Measurements from ENCODE around the gene ITPKC.
"Not testable (repeated sequence)": the region's sequence is repeated elsewhere in the genome, so short reads cannot be mapped to it uniquely, and the experiment has no call there.

ITPKC gene

DNA sequence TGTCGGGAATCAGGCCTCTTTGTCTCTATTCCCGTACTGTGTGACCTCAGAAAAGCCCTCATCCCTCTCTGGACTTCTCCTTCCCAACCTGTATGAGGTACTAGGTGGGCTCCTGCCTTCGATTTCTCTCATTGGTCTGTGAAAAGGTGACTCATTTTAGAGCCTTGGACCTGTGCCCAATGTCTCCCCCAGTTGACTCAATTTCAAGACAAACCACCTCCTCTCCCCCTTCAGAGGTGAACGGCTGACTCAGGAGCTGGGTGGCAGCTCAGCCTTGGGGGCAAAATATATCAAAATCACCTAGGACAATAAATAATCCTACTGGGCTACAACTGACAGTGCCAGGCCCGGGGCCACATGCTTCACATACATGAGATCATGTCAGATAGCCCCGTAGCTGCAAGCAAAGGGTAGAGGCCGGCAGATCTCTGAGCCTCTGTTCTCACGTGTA lies 856 bp upstream of the ITPKC start:
- peak; percentile 50 to 74 for DNase-seq (ENCODE audit: low read depth in 2 of 2)

DNA sequence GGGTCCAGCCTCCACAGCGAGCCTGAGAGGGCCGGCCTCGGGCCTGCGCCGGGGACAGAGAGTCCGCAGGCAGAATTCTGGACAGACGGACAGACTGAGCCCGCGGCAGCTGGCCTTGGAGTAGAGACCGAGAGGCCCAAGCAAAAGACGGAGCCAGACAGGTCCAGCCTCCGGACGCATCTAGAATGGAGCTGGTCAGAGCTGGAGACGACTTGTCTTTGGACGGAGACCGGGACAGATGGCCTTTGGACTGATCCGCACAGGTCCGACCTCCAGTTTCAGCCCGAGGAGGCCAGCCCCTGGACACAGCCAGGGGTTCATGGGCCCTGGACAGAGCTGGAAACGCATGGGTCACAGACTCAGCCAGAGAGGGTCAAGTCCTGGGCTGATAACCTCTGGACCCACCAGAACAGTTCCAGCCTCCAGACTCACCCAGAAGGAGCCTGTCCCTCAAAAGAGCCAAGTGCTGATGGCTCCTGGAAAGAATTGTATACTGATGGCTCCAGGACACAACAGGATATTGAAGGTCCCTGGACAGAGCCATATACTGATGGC lies 490 bp downstream of the ITPKC start:
- DNase-seq (ENCODE audit: low read depth in 2 of 2): no peak

DNA sequence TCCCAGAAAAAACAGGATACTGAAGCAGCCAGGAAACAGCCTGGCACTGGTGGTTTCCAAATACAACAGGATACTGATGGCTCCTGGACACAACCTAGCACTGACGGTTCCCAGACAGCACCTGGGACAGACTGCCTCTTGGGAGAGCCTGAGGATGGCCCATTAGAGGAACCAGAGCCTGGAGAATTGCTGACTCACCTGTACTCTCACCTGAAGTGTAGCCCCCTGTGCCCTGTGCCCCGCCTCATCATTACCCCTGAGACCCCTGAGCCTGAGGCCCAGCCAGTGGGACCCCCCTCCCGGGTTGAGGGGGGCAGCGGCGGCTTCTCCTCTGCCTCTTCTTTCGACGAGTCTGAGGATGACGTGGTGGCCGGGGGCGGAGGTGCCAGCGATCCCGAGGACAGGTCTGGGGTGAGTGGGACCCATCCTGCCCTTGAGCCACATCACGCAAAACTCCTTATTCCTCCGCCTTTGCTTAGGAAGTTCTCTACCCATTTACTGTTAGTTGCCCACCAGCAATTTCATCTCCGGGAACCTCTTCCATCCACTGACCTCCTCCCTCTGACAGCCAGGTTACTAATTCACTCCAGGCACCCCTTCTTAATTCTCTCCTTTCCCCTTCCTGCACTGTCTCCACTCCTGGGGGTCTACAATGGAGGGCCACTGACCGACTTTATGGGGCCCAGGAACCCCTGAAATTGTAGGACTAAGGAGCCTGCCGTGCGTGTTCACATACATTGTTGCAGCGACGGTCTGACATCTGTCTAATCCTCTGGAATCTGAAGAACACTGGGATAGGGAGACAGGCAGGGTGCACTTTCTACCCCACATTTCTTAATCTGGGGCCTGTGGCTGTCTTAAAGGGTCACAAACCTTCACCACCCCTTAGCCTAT lies 1.2 kb downstream of the ITPKC start:
- DNase-seq (ENCODE audit: low read depth in 2 of 2): no peak

DNA sequence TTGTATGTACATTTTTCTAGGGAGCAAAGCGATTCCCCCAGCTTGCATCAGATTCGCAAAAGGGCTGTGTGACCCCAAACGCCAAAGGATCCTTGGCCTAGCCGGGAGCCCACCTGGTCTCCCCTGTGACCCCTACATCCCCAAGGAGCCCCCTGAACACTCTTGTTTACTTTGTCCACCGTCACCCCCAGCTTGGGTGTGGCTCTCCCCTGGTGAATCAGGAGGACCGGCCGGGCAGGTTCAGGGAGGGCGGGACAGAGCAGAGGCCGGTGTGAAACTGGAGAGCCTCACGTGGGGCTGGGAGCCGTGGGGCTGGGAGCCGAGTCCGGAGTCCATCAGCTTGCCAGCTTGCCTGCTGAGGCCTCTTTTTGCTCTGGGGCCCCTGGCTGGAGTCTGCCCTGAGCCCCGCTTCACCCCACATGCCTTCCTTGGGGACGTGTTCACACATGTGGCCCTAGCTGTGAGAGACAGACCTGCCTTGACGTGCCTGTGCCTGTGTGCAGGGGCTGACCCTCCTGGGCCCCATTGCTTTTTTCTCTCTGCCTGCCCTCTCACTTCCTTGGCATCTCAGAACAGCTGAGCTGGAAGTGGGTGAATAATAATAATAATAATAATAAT lies 2.0 kb downstream of the ITPKC start:
- no peak for DNase-seq (ENCODE audit: low read depth in 2 of 2)

DNA sequence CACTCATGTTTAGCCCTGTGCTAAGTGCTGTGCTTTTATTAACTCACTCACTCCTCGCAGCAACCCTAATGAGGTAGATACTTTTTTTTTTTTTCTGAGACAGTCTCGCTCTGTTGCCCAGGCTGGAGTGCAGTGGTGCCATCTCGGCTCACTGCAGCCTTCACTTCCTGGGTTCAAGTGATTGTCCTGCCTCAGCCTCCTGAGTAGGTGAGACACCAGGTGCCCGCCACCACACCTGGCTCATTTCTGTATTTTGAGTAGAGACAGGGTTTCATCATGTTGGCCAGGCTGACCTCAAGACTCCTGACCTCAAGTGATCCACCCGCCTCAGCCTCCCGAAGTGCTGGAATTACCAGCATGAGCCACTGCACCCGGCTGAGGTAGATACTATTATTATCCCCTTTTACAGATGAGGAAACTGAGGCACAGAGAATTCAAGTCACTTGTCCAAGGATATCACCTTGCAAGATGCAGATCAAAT lies 2.5 kb downstream of the ITPKC start:
- no peak for DNase-seq (ENCODE audit: low read depth in 2 of 2)

DNA sequence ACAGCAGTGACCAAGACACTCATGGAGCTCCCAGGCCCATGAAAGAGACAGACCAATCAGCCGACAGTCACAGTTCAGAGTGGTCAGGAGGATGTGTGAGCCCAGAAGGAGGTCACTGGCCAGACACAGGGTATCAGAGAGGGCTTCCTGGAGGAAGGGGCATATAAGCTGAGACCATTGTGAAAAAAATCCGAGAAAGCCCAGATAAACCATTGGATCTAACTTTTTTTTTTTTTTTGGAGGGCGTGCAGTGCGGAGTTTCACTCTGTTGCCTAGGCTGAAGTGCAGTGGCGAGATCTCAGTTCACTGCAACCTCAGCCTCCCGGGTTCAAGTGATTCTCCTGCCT lies 4.2 kb downstream of the ITPKC start:
- DNase-seq (ENCODE audit: low read depth in 2 of 2): no peak

DNA sequence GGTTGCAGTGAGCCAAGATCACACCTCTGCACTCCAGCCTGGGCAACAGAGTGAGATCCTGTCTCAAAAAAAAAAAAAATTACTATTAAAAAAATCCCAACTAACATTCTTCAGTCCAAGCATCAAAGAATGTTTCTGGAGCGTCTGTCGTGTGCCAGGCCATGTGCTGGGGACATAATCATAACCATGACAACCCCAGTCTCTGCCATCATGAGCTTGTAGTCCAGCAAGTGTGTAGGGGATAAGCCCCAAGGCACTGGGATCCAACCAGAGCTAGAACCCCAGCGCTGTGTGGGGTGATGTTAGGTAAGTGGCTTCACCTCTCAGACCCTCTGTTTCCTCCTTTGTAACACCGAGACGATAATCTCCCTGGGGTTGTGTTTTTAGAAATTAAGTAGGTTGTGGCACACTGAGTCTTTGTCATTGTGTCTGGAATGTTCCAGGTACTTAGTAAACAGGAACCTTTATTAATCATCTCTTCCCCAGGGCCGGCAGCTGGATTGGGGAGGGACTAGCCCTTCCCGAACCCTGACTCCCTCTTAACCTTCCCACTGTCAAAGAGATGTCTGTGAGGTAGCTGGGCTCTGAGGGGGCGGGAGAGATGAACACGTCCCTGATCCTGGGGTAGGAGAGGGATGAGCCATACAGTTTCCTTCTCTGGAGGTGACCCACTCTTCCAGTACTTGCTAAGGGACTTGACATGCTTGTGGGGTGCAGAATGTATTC lies 5.2 kb downstream of the ITPKC start:
- no peak for DNase-seq (ENCODE audit: low read depth in 2 of 2)

DNA sequence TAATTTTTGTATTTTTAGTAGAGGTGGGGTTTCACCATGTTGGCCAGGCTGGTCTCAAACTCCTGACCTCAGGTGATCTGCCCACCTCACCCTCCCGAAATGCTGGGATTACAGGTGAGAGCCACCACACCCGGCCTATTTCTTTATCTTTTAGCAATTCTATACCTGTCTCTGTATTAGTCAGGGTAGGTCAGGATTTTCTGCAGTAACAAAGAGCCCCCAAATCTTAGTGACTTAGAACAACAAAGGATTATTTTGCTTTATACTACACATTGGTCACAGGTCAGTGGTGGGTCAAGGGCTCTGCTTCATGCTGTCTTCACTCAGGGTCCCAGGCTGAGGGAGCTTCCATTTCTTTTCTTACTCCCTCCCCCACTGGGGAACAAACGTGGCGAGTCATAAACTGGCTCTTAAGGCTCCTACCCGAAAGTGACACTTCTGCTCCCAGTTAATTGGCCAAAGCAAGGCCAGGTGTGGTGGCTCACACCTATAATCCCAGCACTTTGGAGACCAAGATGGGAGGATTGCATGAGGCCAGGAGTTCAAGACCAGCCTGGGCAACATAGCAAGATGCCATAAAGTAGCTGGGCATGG lies 6.8 kb downstream of the ITPKC start:
- DNase-seq (ENCODE audit: low read depth in 2 of 2): no peak

DNA sequence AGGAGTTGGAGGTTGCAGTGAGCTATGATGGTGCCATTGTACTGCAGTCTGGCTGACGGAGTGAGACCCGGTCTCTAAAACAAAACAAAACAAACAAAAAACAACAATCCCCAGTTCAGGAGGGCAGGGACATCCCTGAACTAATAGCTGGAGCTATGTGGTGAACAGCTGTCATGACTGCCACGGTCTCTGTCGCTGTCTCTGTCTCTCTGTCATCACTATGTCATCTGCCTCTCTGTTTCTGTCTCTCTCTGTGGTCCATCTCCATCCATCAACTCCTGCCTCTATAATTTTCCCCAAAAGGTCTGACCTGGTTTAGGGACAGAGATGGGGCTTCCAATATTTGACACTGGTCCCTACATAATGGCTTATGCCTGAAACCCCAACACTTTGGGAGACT lies 7.4 kb downstream of the ITPKC start:
- DNase-seq (ENCODE audit: low read depth in 2 of 2): no peak

DNA sequence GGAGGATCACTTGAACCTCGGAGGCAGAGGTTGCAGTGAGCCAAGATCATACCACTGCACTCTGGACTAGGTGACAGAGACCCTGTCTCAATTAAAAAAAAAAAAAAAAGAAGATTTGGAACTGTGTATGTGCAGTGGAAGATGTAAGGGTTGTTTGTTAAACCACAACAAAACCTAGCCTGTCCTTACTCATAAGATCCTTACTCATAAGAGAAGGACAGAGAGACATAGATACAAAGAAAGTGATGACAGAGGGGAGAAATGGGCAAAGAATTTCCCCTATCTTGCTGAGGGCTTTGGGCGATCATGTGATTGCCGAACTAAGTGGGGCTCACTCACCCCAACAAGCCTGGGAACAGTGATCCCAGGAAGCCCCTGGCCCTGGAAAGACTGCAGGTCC lies 7.9 kb downstream of the ITPKC start:
- no peak for DNase-seq (ENCODE audit: low read depth in 2 of 2)

DNA sequence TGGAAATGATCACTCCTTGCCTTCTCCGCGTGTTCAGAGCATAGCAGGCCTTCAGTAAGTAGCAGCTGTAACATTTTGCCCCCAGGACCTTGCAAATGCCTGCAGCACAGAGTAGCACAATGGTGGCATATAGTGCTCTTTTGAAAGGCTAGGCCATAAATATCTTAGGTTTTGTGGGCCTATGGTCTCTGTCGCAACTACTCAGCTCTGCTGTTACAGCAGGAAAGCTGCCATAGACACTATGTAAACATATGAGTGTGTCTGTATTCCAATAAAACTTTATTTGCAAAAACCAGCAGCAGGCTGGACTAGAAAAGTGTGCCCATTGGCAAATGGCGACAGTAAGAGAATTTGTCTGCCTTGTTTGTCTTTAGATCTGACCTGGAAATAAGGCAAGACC lies 9.4 kb downstream of the ITPKC start:
- no peak for DNase-seq (ENCODE audit: low read depth in 2 of 2)

DNA sequence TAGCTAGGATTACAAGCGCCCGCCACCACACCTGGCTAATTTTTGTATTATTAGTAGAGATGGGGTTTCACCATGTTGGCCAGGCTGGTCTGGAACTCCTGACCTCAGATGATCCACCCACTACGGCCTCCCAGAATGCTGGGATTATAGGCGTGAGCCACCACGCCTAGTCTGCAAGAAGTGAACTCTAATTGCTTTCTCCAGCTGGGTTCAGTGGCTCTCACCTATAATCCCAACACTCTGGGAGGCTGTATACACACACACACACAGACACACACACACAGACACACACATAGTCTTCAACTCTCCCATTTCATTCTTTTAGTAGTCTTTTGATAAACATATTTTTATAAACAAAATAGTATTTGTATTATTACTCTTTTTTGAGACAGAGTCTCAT lies 13.2 kb downstream of the ITPKC start:
- not testable (repeated sequence) for DNase-seq (ENCODE audit: low read depth in 2 of 2)

DNA sequence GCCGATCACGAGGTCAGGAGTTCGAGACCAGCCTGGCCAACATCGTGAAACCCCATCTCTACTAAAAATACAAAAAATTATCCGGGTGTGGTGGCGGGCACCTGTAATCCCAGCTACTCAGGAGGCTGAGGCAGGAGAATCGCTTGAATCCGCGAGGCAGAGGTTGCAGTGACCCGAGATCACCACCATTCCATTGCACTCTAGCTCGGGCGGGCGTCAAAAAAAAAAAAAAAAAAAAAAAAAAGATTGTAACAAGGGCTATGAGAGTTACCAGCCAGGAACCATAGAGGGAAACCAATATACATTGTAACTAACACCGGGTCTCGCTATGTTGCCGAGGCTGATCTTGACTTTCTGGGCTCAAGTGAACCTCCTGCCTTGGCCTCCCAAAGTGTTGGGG lies 15.4 kb downstream of the ITPKC start:
- DNase-seq (ENCODE audit: low read depth in 2 of 2): not testable (repeated sequence)

DNA sequence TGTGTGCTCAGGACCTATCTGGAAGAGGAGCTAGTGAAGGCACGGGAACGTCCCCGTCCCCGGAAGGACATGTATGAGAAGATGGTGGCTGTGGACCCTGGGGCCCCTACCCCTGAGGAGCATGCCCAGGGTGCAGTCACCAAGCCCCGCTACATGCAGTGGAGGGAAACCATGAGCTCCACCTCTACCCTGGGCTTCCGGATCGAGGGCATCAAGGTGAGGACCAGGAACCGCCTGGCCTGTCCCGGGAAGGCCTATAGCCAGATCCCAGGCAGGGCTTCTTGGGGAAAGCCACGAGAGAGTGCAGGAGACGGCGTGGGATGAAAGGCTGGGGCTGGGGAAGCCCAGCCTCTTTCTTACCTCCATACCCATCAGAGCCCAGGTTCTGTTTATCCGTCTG lies 16.2 kb downstream of the ITPKC start:
- DNase-seq (ENCODE audit: low read depth in 2 of 2): no peak

DNA sequence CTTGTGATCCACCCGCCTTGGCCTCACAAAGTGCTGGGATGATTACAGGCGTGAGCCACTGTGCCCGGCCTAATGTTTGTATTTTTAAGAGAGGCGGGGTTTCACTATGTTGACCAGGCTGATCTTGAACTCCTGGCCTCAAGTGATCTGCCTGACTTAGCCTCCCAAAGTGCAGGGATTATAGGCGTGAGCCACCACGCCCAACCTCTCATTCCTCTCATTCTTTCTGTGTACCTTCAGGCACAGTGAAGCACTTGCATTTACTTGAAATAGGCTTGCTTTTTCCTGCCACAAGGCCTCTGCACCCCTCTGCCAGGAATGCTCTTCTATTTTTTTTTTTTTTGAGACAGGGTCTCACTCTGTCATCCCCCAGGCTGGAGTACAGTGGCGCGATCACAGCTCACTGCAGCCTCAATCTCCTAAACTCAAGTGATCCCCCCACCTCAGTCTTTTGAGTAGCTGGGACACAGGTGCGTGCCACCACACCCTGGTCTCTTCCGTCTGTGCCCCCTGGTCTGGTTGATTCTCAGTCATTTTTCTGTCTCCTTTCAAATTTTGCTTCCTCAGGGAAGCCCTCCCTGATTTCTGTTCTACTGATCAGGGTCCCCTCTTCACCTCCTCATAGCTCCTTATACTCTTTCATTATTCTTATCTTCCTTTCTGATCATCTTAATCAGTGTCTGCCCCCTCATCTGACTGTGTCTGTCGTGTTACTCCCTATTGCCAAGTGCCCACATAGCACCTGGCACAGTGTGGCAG lies 18.3 kb downstream of the ITPKC start:
- DNase-seq (ENCODE audit: low read depth in 2 of 2): no peak

DNA sequence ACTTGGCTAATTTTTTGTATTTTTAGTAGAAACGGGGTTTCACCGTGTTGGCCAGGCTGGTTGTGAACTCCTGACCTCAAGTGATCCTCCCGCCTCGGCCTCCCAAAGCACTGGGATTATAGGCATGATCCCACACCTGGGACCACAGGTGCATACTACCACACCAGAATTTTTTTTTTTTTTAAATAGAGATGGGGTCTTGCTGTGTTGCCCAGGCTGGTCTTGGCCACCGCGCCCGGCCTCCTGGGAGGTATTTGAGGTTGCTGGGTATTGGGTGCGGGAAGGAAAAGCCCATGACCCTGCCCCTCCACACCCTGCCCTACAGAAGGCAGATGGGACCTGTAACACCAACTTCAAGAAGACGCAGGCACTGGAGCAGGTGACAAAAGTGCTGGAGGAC lies 19.7 kb downstream of the ITPKC start:
- no peak for DNase-seq (ENCODE audit: low read depth in 2 of 2)

DNA sequence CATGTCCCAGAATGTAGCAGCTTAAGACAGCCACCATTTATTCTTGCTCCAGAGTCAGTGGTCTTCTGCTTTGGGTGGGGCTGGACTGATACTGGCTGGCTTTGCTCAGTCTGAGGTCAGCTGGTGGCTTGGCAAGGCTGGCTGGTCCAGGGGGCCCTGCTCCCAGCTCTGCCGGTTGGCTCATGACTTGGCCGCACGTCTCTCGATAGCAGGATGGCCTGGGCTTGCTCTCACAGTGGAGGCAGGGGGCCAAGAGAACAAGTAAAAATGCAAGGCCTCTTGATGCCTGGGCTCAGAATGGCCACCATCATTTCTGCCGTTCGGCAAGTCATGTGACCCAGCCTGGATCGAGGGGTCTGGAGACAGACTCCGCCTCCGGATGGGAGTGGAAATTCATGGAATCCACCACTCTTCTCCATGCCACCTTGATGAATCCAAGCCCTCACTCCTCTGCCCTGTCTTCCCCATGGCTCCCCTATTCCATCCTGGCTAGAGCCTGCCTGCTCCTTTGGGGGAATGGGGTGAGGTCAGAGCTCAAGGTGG lies 20.3 kb downstream of the ITPKC start:
- no peak for DNase-seq (ENCODE audit: low read depth in 2 of 2)

DNA sequence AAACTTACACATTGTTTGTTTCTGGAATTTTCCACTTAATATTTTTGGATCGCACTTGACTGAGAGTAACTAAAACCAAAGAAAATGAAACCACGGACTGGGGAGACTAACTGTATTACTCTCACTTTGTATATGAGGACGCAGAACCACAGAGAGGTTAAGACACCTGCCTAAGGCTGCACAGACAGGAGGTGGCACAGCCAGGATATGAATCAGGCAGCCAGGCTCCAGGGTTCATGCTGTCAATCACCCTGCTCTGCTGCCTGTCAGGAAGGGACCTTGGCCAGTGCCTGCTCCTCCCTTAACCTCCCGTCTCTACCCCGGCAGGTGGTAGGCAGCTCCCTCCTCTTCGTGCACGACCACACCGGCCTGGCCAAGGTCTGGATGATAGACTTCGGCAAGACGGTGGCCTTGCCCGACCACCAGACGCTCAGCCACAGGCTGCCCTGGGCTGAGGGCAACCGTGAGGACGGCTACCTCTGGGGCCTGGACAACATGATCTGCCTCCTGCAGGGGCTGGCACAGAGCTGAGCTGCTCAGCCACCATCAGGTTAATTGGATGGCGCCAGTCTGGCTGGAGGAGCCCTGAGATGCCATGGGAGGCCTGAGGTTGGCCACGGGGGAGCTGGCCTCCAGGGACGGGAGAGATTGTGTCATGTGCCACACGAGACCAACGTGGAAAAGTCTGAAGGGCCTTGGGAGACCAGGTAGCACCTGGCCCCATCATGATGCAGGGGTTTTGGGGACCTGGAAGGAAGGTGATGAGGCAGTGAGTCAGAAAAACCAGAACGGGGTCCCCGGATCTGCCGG lies 22.3 kb downstream of the ITPKC start:
- no peak for DNase-seq (ENCODE audit: low read depth in 2 of 2)

DNA sequence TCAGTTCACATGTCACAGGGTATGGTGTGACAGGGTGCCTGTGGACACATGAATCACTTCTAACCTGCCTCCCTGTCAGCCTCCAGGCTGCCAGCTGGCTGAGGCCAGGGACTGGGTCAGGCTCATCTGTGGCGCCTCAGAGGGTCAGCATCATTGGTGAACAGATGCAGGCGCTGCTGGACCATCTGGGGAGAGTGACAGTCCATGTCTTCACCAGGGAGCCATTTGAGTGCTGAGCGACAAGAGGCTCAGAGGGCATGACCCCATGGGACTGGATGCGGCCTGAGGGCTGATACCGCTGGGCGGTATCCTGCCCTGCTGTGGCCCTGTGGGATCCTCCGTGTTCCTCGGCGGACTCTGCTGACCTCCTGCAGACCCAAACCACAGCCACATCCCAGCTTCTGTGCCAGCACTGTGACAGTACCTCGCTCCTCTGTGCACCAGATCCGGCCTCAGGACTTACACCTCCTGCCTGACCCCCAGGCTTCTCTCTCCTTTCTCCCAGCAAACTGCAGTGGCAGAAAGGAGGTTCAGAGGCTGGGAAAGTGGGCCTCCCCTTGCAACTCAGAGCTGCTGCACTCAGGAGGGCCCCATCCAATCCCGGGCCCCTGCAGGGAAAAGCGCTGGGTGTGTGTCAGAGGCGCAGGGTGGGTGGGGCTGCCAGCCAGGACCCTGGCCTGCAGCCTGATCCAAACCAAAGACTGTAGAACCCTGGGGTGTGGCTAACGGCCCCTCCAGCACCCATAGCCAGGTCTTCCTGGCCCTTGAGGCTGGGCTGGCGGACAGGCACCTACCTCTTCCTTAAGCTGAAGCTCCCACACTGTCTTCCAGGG lies 23.2 kb downstream of the ITPKC start:
- no peak for DNase-seq (ENCODE audit: low read depth in 2 of 2)

All from stimulated activated CD4-positive, alpha-beta T cell treated with anti-CD3 and anti-CD28 coated beads, Interleukin-1b, Interleukin-23, amount 100 ng/mL, for 4 hours (primary cell).